ENCODE results near the gene WTAP. TPM values are rescaled to one million over a fixed set of nuclear protein-coding genes. Genes with fewer than 3 reads are reported as not detected.
A peak's percentile ranks its signal among the peaks of the same experiment; 100 is the strongest.

Gene WTAP
- total and polyA plus RNA-seq, 2 experiments from 2014 or later, result 108 to 121 TPM

DNA sequence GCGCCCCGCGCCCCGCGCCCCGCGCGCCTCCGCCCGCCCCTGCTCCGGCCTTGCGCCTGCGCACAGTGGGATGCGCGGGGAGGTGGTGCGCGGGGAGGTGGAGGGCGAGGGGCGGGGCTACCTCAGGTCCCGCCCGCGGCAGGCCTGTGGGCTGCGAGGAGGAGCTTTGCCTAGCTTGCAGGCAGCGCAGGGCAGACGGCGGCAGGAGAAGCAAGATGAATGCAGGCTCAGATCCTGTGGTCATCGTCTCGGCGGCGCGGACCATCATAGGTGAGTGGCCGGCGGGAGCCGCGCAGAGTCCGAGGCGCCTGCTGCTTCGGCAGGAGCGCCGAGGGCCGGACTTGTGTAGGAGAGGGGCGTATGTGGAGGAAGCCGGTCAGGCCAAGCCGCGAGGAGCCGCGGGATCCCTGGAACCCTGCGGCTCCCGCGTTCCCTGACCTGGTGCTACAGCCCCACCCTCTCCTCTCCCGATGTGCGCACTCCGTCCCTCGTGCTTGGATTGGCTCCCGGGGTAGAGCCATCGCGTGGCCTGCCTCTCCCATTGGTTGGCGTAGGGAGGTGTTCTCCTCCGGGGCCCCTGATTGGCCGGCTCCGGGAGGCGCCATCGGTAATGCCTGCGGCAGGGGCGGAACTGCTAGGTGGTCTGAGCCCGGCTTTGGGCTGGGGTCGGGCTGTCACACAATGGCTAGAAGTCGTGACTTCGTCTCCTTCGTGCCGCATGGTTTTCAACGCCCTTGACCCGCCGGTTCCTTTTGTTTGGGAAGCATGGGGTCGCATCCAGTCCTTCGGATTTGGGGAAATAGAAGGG, 34.8 kb downstream of the WTAP start, which contains the start of gene ACAT2:
ACAT2 (plus strand) TSS at position 173 of the 808 bp plus-strand sequence; CDS start at position 216, 43 bp downstream.
- TF ChIP-seq ZNF331 (CRISPR knock-in tag; IDR thresholded peaks at IDR 0.05; ENCODE audit: low read depth), result no peak
- TF ChIP-seq NANOG (IDR thresholded peaks at IDR 0.05; ENCODE audit: borderline replicate concordance), result no peak
- peak; percentile 83 for TF ChIP-seq POLR2AphosphoS5 (IDR thresholded peaks at IDR 0.05; ENCODE audit: low read depth)
- TF ChIP-seq, protein P1, sequence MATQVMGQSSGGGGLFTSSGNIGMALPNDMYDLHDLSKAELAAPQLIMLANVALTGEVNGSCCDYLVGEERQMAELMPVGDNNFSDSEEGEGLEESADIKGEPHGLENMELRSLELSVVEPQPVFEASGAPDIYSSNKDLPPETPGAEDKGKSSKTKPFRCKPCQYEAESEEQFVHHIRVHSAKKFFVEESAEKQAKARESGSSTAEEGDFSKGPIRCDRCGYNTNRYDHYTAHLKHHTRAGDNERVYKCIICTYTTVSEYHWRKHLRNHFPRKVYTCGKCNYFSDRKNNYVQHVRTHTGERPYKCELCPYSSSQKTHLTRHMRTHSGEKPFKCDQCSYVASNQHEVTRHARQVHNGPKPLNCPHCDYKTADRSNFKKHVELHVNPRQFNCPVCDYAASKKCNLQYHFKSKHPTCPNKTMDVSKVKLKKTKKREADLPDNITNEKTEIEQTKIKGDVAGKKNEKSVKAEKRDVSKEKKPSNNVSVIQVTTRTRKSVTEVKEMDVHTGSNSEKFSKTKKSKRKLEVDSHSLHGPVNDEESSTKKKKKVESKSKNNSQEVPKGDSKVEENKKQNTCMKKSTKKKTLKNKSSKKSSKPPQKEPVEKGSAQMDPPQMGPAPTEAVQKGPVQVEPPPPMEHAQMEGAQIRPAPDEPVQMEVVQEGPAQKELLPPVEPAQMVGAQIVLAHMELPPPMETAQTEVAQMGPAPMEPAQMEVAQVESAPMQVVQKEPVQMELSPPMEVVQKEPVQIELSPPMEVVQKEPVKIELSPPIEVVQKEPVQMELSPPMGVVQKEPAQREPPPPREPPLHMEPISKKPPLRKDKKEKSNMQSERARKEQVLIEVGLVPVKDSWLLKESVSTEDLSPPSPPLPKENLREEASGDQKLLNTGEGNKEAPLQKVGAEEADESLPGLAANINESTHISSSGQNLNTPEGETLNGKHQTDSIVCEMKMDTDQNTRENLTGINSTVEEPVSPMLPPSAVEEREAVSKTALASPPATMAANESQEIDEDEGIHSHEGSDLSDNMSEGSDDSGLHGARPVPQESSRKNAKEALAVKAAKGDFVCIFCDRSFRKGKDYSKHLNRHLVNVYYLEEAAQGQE (IDR thresholded peaks at IDR 0.05; ENCODE audit: unreplicated experiment), result no peak
- TF ChIP-seq, protein P2, sequence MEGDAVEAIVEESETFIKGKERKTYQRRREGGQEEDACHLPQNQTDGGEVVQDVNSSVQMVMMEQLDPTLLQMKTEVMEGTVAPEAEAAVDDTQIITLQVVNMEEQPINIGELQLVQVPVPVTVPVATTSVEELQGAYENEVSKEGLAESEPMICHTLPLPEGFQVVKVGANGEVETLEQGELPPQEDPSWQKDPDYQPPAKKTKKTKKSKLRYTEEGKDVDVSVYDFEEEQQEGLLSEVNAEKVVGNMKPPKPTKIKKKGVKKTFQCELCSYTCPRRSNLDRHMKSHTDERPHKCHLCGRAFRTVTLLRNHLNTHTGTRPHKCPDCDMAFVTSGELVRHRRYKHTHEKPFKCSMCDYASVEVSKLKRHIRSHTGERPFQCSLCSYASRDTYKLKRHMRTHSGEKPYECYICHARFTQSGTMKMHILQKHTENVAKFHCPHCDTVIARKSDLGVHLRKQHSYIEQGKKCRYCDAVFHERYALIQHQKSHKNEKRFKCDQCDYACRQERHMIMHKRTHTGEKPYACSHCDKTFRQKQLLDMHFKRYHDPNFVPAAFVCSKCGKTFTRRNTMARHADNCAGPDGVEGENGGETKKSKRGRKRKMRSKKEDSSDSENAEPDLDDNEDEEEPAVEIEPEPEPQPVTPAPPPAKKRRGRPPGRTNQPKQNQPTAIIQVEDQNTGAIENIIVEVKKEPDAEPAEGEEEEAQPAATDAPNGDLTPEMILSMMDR (conservative IDR thresholded peaks at IDR 0.05; ENCODE audit: low read depth in 2 of 2), result no peak
- peak; percentile 78; the same call in 1 of the 2 replicates for TF ChIP-seq CREB1 (CRISPR knock-in tag; IDR thresholded peaks at IDR 0.05; ENCODE audit: low read depth)
- no peak for TF ChIP-seq STAT1 (IDR thresholded peaks at IDR 0.05; ENCODE audit: unreplicated experiment)
- H3F3A ChIP-seq (replicated peaks; ENCODE audit: low read depth), result peaks cover 5% of the 10 kb centered on the region
- peak; percentile 92 for ATAC-seq
- peak; percentile 97 for DNase-seq (ENCODE audit: low spot score)
- Mint-ChIP-seq H3K27ac (peak within 1 kb of the TSS; percentile 96), H3K9me3 (no peaks in the 10 kb centered on the region; the same call in 2 of the 3 replicates), H3K36me3 (ENCODE audit: low read depth) (peaks cover 71% of the 10 kb centered on the region), H3K27me3 (ENCODE audit: insufficient read depth, low read depth, poor library complexity) (peaks cover 20% of the 10 kb centered on the region), H3K4me3 (peak within 1 kb of the TSS; percentile 90), H3K4me1 (peaks cover 38% of the 10 kb centered on the region)
- peak within 1 kb of the TSS; percentile 80; the same call in 1 of the 2 replicates for H2AFZ ChIP-seq
- peak within 1 kb of the TSS; percentile 83 for H3K4me2 ChIP-seq
- H3K27ac ChIP-seq (ENCODE audit: low read depth), result peak within 1 kb of the TSS; percentile 98
- peak within 1 kb of the TSS; percentile 88 for H3K4me3 ChIP-seq
- H3K4me1 ChIP-seq (ENCODE audit: insufficient read depth), result peaks cover 18% of the 10 kb centered on the region
- no peaks in the 10 kb centered on the region for H3K9me2 ChIP-seq (ENCODE audit: insufficient read depth)
- H3K79me2 ChIP-seq (replicated peaks; ENCODE audit: insufficient read depth), result peaks cover 44% of the 10 kb centered on the region
- H3K27me3 ChIP-seq (ENCODE audit: insufficient read depth), result no peaks in the 10 kb centered on the region
- 0 out of 2 replicates have a peak, but pooled peaks cover 9% of the 10 kb centered on the region for H4K20me1 ChIP-seq (replicated peaks; ENCODE audit: insufficient read depth)
- peaks cover 40% of the 10 kb centered on the region for H3K36me3 ChIP-seq (ENCODE audit: insufficient read depth)

DNA sequence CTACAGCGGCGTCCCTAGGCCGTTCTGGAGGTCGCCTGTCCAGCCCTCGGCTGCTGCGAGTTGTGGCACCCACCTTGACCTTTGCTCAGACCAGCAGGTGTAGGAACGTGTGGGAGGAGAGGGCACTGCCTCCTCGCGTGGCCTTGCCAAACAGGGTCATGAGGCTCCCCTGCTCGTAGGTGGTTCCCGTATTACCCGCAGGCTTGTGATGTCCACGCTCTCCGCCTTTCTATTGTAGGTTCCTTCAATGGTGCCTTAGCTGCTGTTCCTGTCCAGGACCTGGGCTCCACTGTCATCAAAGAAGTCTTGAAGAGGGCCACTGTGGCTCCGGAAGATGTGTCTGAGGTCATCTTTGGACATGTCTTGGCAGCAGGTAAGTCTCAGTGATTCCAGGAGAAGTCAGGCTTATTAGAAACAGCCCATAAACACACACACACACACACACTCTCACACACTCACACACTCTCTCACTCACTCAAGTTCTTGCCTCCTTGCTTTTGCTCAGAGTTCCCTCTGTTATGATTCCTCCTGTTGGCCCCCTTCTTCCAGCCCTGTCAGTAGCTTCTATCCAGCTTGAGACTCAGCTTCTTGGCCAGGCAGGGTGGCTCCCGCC, 35.5 kb downstream of the WTAP start:
- ATAC-seq (no peak), DNase-seq (ENCODE audit: low spot score) (peak; percentile 20)
- Mint-ChIP-seq H3K36me3 (ENCODE audit: low read depth) (peaks cover 71% of the 10 kb centered on the region), H3K4me3 (peak overlapping the region; percentile 90), H3K27me3 (ENCODE audit: insufficient read depth, low read depth, poor library complexity) (peaks cover 20% of the 10 kb centered on the region), H3K27ac (peak overlapping the region; percentile 82), H3K4me1 (peaks cover 37% of the 10 kb centered on the region), H3K9me3 (no peaks in the 10 kb centered on the region; the same call in 2 of the 3 replicates)
- Histone ChIP-seq H4K20me1 (replicated peaks; ENCODE audit: insufficient read depth) (peaks cover 9% of the 10 kb centered on the region; the same call in 1 of the 2 replicates), H3K27ac (ENCODE audit: low read depth) (no peak overlapping the region), H3K9me2 (ENCODE audit: insufficient read depth) (no peaks in the 10 kb centered on the region), H3F3A (replicated peaks; ENCODE audit: low read depth) (peaks cover 5% of the 10 kb centered on the region), H3K36me3 (ENCODE audit: insufficient read depth) (peaks cover 41% of the 10 kb centered on the region), H2AFZ (no peak overlapping the region), H3K27me3 (ENCODE audit: insufficient read depth) (no peaks in the 10 kb centered on the region), H3K4me3 (peak overlapping the region; percentile 88), H3K4me1 (ENCODE audit: insufficient read depth) (peaks cover 18% of the 10 kb centered on the region), H3K79me2 (replicated peaks; ENCODE audit: insufficient read depth) (peaks cover 44% of the 10 kb centered on the region), H3K4me2 (peak overlapping the region; percentile 83)
- TF ChIP-seq CREB1 (CRISPR knock-in tag; IDR thresholded peaks at IDR 0.05; ENCODE audit: low read depth), result no peak
- no peak for TF ChIP-seq EZH2phosphoT487 (IDR thresholded peaks at IDR 0.05; ENCODE audit: unreplicated experiment)
- TF ChIP-seq NANOG (IDR thresholded peaks at IDR 0.05; ENCODE audit: borderline replicate concordance), result no peak

Measured in GM23338 (cell line).